PC-9 (cell line): ENCODE data around the gene ARHGAP26. TPM values are rescaled to one million over a fixed set of nuclear protein-coding genes. Genes with fewer than 3 reads are reported as not detected.
"Not testable (repeated sequence)": the region's sequence is repeated elsewhere in the genome, so short reads cannot be mapped to it uniquely, and the experiment has no call there.

Experiments used
- BruUV-seq: library from RNA; stranded (reverse); fragments of 400-500 nt; replicated peaks from 2 replicates; lab custom pipeline; 2021; lab: Mats Ljungman, UMichigan
- CTCF ChIA-PET: fragments of 300-600 bp; sonication (Branson Sonifier 250); formaldehyde crosslinking; loops from one replicate; lab custom pipeline; 2022; ENCODE audit warnings: antibody characterized with exemption; lab: Charles Lee
- POLR2A ChIA-PET: fragments of 300-600 bp; sonication (Branson Sonifier 250); formaldehyde crosslinking; loops from one replicate; lab custom pipeline; 2022; ENCODE audit warnings: antibody characterized with exemption; ENCODE audit not compliant: unreplicated experiment; lab: Charles Lee
- DNase-seq, 2 experiments: peaks; one replicate each; pipeline versions ENCODE4 v3.0.0 to v3.0.0-alpha.2; 2015 to 2022; ENCODE audit warnings: mixed read lengths in 1 of 2
- H2AFZ ChIP-seq: fragments of 200-600 bp; sonication (generic); 2 replicates; pipeline ENCODE4 v1.8.1; 2017; ENCODE audit warnings: antibody characterized with exemption
- H3F3A ChIP-seq: fragments of 200-600 bp; sonication (generic); 2 replicates; pipeline ENCODE4 v1.8.1; 2017; ENCODE audit warnings: antibody characterized with exemption, mild to moderate bottlenecking, low read depth; ENCODE audit not compliant: insufficient read depth
- H3K27ac ChIP-seq: fragments of 200-600 bp; sonication (generic); 2 replicates; pipeline ENCODE4 v1.6.1; 2016; ENCODE audit warnings: mixed run types
- H3K27me3 ChIP-seq: fragments of 200-600 bp; sonication (generic); 2 replicates; pipeline ENCODE4 v1.6.1; 2016; ENCODE audit warnings: low read depth, mixed run types; ENCODE audit not compliant: insufficient read depth
- H3K36me3 ChIP-seq: fragments of 200-600 bp; sonication (generic); 2 replicates; pipeline ENCODE4 v1.6.1; 2016; ENCODE audit warnings: low read depth, mixed run types
- H3K4me1 ChIP-seq: fragments of 200-600 bp; sonication (generic); replicated peaks from 2 replicates; pipeline ENCODE4 v1.6.1; 2016; ENCODE audit warnings: mixed run types; ENCODE audit not compliant: insufficient read depth
- H3K4me2 ChIP-seq: fragments of 200-600 bp; sonication (generic); 2 replicates; pipeline ENCODE4 v1.6.1; 2017; ENCODE audit warnings: mixed run types
- H3K4me3 ChIP-seq: fragments of 200-600 bp; sonication (generic); 2 replicates; pipeline ENCODE4 v1.6.1; 2016; ENCODE audit warnings: mixed run types
- H3K79me2 ChIP-seq: fragments of 200-600 bp; sonication (generic); 2 replicates; pipeline ENCODE4 v1.6.1; 2017; ENCODE audit warnings: low read depth, mixed run types
- H3K9me2 ChIP-seq: fragments of 200-600 bp; sonication (generic); 2 replicates; pipeline ENCODE4 v1.8.1; 2017; ENCODE audit warnings: mild to moderate bottlenecking; ENCODE audit not compliant: insufficient read depth
- H3K9me3 ChIP-seq: fragments of 200-600 bp; sonication (generic); 2 replicates; pipeline ENCODE4 v1.8.1; 2016; ENCODE audit warnings: low read depth; ENCODE audit not compliant: insufficient read depth
- H4K20me1 ChIP-seq: fragments of 200-600 bp; sonication (generic); 2 replicates; pipeline ENCODE4 v1.8.1; 2017; ENCODE audit not compliant: insufficient read depth
- EZH2 ChIP-seq: fragments of 200-600 bp; sonication (generic); IDR thresholded peaks from 2 replicates; pipeline ENCODE4 v1.8.0; 2017; ENCODE audit warnings: antibody characterized with exemption, low read depth
- intact Hi-C: fragments of 100-400 bp; cut with micrococcal nuclease; formaldehyde crosslinking; loops from one replicate; pipeline ENCODE4 v1.10.0; 2022; ENCODE audit not compliant: unreplicated experiment
- total RNA-seq: library from RNA; stranded (reverse); gene quantifications from 2 replicates; pipeline ENCODE4 v1.2.3, GENCODE V29; 2021
- TF ChIP-seq, protein P1 (sequence below): fragments of 200-600 bp; sonication (generic); conservative IDR thresholded peaks from 2 replicates; pipeline ENCODE4 v1.6.1; 2017; ENCODE audit warnings: mixed run types, antibody characterized with exemption, mild to moderate bottlenecking, moderate library complexity

The ARHGAP26 gene
- total RNA-seq, 1 experiment from 2014 or later: 29.7 TPM

- no peaks in the 10 kb centered on the region for H3F3A ChIP-seq
- H4K20me1 ChIP-seq: no peaks in the 10 kb centered on the region
- no peak overlapping the region for H3K4me3 ChIP-seq
- intact Hi-C loops: no loop called here
- BruUV-seq: no TSS peak
- no peaks in the 10 kb centered on the region for H3K4me1 ChIP-seq
- CTCF ChIA-PET: no interaction called here
- POLR2A ChIA-PET: no interaction called here
- no peaks in the 10 kb centered on the region for H3K9me3 ChIP-seq
- TF ChIP-seq, protein P1, sequence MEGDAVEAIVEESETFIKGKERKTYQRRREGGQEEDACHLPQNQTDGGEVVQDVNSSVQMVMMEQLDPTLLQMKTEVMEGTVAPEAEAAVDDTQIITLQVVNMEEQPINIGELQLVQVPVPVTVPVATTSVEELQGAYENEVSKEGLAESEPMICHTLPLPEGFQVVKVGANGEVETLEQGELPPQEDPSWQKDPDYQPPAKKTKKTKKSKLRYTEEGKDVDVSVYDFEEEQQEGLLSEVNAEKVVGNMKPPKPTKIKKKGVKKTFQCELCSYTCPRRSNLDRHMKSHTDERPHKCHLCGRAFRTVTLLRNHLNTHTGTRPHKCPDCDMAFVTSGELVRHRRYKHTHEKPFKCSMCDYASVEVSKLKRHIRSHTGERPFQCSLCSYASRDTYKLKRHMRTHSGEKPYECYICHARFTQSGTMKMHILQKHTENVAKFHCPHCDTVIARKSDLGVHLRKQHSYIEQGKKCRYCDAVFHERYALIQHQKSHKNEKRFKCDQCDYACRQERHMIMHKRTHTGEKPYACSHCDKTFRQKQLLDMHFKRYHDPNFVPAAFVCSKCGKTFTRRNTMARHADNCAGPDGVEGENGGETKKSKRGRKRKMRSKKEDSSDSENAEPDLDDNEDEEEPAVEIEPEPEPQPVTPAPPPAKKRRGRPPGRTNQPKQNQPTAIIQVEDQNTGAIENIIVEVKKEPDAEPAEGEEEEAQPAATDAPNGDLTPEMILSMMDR: no peak
- no peak for TF ChIP-seq EZH2
- H2AFZ ChIP-seq: no peak overlapping the region
- H3K4me2 ChIP-seq: no peak overlapping the region
- H3K36me3 ChIP-seq: no peaks in the 10 kb centered on the region
- no peaks in the 10 kb centered on the region for H3K9me2 ChIP-seq
- no peaks in the 10 kb centered on the region for H3K79me2 ChIP-seq
- no peak for DNase-seq
- H3K27ac ChIP-seq: no peak overlapping the region
- no peaks in the 10 kb centered on the region for H3K27me3 ChIP-seq
Measured at GRCh38 chr5:143117821-143118220, 347.6 kb downstream of the ARHGAP26 start.

- H3F3A ChIP-seq: no peaks in the 10 kb centered on the region
- H3K4me2 ChIP-seq: no peak overlapping the region
- no peak overlapping the region for H3K27ac ChIP-seq
- no peak overlapping the region for H2AFZ ChIP-seq
- H4K20me1 ChIP-seq: no peaks in the 10 kb centered on the region
- H3K9me2 ChIP-seq: no peaks in the 10 kb centered on the region
- ChIA-PET POLR2A (no interaction called here), CTCF (no interaction called here)
- no peaks in the 10 kb centered on the region for H3K4me1 ChIP-seq
- no peaks in the 10 kb centered on the region for H3K27me3 ChIP-seq
- no peaks in the 10 kb centered on the region for H3K79me2 ChIP-seq
- no peak overlapping the region for H3K4me3 ChIP-seq
- no peak for DNase-seq
- no peaks in the 10 kb centered on the region for H3K36me3 ChIP-seq
- H3K9me3 ChIP-seq: no peaks in the 10 kb centered on the region
- TF ChIP-seq, protein P1: no peak
- intact Hi-C loops: no loop called here
- BruUV-seq: no TSS peak
Measured at GRCh38 chr5:143118222-143118621, 348.0 kb downstream of the ARHGAP26 start.

DNA sequence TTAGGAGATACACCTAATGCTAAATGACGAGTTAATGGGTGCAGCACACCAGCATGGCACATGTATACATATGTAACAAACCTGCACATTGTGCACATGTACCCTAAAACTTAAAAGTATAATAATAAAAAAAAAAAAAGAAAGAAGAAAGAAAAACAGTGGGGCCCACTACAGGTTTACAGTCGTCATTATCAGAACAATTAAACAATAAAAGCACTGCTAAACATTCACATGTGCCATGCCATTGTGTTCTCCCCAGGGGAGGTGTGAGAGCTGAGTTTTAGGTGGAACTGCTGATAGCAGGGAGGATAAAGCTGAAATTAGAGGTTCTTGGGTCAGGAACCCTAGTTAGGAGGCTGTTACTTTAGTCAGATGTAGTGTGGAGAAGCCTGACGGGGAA, 348.6 kb downstream of the ARHGAP26 start:
- H3K4me2 ChIP-seq, H3K4me3 ChIP-seq, intact Hi-C loops, H3K27ac ChIP-seq, H3K36me3 ChIP-seq, H3K9me2 ChIP-seq, H4K20me1 ChIP-seq, BruUV-seq, POLR2A ChIA-PET, DNase-seq, H3K9me3 ChIP-seq, H3K4me1 ChIP-seq, H2AFZ ChIP-seq, H3K79me2 ChIP-seq, H3F3A ChIP-seq, H3K27me3 ChIP-seq: not testable (repeated sequence)
- CTCF ChIA-PET: interaction anchor here (0.6 kb wide), 1 partner anchor 29 kb away, joined by 3 read pairs; no protein-coding TSS in a partner anchor

GRCh38 chr5:143119291-143119769, 349.2 kb downstream of the ARHGAP26 start:
- ChIA-PET POLR2A (interaction anchor here (0.6 kb wide), 1 partner anchor 160 kb away, joined by 3 read pairs; no protein-coding TSS in a partner anchor), CTCF (interaction anchor here (0.6 kb wide), 1 partner anchor 29 kb away, joined by 3 read pairs; no protein-coding TSS in a partner anchor)
- intact Hi-C loops: no loop called here
- Histone ChIP-seq H3K36me3 (no peaks in the 10 kb centered on the region), H3K27me3 (no peaks in the 10 kb centered on the region), H3K4me1 (no peaks in the 10 kb centered on the region), H3K27ac (no peak overlapping the region), H3K9me3 (no peaks in the 10 kb centered on the region), H2AFZ (no peak overlapping the region), H3K4me2 (no peak overlapping the region), H4K20me1 (no peaks in the 10 kb centered on the region), H3K9me2 (no peaks in the 10 kb centered on the region), H3F3A (no peaks in the 10 kb centered on the region), H3K4me3 (no peak overlapping the region), H3K79me2 (no peaks in the 10 kb centered on the region)
- no peak for DNase-seq
- BruUV-seq: no TSS peak
- TF ChIP-seq, protein P1: no peak
- TF ChIP-seq EZH2: no peak
